Measurements from ENCODE around the gene POU2F1.

DNA sequence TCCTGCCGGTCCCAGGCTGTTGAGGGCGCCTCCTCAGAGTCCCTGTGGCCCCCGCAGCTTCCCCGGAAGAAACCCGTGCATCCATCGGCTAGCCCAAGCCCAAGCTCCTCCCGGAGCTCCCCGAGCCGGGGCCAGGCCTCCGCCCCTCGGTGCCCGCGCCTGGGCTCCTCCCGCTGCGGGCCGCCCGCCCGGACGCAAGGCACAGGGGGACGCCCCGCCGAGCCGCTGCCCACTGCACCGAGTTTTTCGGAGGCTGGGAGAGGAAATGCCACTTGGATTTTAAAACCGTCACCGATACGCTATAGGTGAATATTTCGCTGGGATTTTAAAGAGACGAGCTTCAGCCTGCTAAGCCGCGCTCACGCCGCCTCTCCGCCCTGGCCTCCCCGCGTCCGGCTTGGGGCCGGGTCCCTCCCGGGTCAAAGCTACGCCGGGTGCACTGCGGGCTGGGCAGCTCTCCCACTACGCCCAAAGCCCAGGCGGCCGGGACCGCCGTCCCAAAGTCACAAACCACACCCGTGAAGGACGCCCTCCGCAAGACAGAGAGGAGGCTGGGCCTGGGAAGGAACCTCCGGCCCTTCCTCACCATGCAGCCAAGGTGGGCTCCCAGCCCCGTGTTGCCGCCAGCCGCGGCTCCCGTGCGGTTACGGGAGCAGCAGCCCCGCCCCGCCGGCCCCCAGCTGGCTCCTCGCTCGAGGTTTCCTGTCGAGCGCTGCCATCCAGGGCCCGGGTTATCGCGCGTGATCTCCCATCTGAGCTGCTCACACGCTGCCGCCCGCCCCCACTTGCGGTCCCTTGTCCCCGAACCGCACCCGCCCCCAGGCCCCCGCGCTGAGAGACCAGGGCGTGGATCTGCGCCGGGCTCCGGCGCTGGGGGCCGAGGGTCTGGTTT, 234.5 kb downstream of the POU2F1 start:
- TF ChIP-seq, protein P1, sequence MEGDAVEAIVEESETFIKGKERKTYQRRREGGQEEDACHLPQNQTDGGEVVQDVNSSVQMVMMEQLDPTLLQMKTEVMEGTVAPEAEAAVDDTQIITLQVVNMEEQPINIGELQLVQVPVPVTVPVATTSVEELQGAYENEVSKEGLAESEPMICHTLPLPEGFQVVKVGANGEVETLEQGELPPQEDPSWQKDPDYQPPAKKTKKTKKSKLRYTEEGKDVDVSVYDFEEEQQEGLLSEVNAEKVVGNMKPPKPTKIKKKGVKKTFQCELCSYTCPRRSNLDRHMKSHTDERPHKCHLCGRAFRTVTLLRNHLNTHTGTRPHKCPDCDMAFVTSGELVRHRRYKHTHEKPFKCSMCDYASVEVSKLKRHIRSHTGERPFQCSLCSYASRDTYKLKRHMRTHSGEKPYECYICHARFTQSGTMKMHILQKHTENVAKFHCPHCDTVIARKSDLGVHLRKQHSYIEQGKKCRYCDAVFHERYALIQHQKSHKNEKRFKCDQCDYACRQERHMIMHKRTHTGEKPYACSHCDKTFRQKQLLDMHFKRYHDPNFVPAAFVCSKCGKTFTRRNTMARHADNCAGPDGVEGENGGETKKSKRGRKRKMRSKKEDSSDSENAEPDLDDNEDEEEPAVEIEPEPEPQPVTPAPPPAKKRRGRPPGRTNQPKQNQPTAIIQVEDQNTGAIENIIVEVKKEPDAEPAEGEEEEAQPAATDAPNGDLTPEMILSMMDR (conservative IDR thresholded peaks at IDR 0.05; ENCODE audit: low read depth in 2 of 2): no peak
- no peak for TF ChIP-seq POLR2AphosphoS5 (IDR thresholded peaks at IDR 0.05; ENCODE audit: low read depth)
- TF ChIP-seq STAT1 (IDR thresholded peaks at IDR 0.05; ENCODE audit: unreplicated experiment): no peak
- no peak for TF ChIP-seq EZH2phosphoT487 (IDR thresholded peaks at IDR 0.05; ENCODE audit: unreplicated experiment)
- TF ChIP-seq, protein P2, sequence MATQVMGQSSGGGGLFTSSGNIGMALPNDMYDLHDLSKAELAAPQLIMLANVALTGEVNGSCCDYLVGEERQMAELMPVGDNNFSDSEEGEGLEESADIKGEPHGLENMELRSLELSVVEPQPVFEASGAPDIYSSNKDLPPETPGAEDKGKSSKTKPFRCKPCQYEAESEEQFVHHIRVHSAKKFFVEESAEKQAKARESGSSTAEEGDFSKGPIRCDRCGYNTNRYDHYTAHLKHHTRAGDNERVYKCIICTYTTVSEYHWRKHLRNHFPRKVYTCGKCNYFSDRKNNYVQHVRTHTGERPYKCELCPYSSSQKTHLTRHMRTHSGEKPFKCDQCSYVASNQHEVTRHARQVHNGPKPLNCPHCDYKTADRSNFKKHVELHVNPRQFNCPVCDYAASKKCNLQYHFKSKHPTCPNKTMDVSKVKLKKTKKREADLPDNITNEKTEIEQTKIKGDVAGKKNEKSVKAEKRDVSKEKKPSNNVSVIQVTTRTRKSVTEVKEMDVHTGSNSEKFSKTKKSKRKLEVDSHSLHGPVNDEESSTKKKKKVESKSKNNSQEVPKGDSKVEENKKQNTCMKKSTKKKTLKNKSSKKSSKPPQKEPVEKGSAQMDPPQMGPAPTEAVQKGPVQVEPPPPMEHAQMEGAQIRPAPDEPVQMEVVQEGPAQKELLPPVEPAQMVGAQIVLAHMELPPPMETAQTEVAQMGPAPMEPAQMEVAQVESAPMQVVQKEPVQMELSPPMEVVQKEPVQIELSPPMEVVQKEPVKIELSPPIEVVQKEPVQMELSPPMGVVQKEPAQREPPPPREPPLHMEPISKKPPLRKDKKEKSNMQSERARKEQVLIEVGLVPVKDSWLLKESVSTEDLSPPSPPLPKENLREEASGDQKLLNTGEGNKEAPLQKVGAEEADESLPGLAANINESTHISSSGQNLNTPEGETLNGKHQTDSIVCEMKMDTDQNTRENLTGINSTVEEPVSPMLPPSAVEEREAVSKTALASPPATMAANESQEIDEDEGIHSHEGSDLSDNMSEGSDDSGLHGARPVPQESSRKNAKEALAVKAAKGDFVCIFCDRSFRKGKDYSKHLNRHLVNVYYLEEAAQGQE (IDR thresholded peaks at IDR 0.05; ENCODE audit: unreplicated experiment): no peak
- TF ChIP-seq, protein P3, sequence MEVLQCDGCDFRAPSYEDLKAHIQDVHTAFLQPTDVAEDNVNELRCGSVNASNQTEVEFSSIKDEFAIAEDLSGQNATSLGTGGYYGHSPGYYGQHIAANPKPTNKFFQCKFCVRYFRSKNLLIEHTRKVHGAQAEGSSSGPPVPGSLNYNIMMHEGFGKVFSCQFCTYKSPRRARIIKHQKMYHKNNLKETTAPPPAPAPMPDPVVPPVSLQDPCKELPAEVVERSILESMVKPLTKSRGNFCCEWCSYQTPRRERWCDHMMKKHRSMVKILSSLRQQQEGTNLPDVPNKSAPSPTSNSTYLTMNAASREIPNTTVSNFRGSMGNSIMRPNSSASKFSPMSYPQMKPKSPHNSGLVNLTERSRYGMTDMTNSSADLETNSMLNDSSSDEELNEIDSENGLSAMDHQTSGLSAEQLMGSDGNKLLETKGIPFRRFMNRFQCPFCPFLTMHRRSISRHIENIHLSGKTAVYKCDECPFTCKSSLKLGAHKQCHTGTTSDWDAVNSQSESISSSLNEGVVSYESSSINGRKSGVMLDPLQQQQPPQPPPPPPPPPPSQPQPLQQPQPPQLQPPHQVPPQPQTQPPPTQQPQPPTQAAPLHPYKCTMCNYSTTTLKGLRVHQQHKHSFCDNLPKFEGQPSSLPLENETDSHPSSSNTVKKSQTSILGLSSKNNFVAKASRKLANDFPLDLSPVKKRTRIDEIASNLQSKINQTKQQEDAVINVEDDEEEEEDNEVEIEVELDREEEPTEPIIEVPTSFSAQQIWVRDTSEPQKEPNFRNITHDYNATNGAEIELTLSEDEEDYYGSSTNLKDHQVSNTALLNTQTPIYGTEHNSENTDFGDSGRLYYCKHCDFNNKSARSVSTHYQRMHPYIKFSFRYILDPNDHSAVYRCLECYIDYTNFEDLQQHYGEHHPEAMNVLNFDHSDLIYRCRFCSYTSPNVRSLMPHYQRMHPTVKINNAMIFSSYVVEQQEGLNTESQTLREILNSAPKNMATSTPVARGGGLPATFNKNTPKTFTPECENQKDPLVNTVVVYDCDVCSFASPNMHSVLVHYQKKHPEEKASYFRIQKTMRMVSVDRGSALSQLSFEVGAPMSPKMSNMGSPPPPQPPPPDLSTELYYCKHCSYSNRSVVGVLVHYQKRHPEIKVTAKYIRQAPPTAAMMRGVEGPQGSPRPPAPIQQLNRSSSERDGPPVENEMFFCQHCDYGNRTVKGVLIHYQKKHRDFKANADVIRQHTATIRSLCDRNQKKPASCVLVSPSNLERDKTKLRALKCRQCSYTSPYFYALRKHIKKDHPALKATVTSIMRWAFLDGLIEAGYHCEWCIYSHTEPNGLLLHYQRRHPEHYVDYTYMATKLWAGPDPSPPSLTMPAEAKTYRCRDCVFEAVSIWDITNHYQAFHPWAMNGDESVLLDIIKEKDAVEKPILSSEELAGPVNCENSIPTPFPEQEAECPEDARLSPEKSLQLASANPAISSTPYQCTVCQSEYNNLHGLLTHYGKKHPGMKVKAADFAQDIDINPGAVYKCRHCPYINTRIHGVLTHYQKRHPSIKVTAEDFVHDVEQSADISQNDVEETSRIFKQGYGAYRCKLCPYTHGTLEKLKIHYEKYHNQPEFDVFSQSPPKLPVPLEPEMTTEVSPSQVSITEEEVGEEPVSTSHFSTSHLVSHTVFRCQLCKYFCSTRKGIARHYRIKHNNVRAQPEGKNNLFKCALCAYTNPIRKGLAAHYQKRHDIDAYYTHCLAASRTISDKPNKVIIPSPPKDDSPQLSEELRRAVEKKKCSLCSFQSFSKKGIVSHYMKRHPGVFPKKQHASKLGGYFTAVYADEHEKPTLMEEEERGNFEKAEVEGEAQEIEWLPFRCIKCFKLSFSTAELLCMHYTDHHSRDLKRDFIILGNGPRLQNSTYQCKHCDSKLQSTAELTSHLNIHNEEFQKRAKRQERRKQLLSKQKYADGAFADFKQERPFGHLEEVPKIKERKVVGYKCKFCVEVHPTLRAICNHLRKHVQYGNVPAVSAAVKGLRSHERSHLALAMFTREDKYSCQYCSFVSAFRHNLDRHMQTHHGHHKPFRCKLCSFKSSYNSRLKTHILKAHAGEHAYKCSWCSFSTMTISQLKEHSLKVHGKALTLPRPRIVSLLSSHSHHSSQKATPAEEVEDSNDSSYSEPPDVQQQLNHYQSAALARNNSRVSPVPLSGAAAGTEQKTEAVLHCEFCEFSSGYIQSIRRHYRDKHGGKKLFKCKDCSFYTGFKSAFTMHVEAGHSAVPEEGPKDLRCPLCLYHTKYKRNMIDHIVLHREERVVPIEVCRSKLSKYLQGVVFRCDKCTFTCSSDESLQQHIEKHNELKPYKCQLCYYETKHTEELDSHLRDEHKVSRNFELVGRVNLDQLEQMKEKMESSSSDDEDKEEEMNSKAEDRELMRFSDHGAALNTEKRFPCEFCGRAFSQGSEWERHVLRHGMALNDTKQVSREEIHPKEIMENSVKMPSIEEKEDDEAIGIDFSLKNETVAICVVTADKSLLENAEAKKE (CRISPR knock-in tag; IDR thresholded peaks at IDR 0.05): no peak
- peak; percentile 35 for TF ChIP-seq EZH2 (IDR thresholded peaks at IDR 0.05; ENCODE audit: low read depth, unreplicated experiment)
- no peak for TF ChIP-seq CREB1 (CRISPR knock-in tag; IDR thresholded peaks at IDR 0.05; ENCODE audit: low read depth)
- TF ChIP-seq, protein P4, sequence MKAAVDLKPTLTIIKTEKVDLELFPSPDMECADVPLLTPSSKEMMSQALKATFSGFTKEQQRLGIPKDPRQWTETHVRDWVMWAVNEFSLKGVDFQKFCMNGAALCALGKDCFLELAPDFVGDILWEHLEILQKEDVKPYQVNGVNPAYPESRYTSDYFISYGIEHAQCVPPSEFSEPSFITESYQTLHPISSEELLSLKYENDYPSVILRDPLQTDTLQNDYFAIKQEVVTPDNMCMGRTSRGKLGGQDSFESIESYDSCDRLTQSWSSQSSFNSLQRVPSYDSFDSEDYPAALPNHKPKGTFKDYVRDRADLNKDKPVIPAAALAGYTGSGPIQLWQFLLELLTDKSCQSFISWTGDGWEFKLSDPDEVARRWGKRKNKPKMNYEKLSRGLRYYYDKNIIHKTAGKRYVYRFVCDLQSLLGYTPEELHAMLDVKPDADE (IDR thresholded peaks at IDR 0.05): no peak
